Stomach (tissue), 4 donors: ENCODE data around the gene MYOCOS.

ENCODE experiments used
- CTCF ChIP-seq, 7 experiments: fragments of 450-650 bp in 4 of 7; fragments of 200-600 bp in 3 of 7; sonication (generic) in 3 of 7; IDR thresholded peaks; one replicate each; pipeline ENCODE4 v1.5.1; 2016 to 2019; ENCODE audit warnings: antibody characterized with exemption in 7 of 7, control low read depth in 2 of 7, mild to moderate bottlenecking in 1 of 7
- POLR2A ChIP-seq, 4 donors: fragments of 450-650 bp; IDR thresholded peaks; one replicate each; pipeline ENCODE4 v1.6.1; 2016; ENCODE audit warnings: antibody characterized with exemption in 4 of 4, control low read depth in 2 of 4, mild to moderate bottlenecking in 1 of 4, moderate library complexity in 1 of 4
- POLR2AphosphoS5 ChIP-seq, 3 donors: sonication (generic); formaldehyde crosslinking; IDR thresholded peaks; one replicate each; pipeline ENCODE4 v1.6.1; 2016; ENCODE audit warnings: antibody characterized with exemption in 3 of 3

- no peak for TF ChIP-seq POLR2AphosphoS5 (IDR thresholded peaks at IDR 0.05)
- no peak for TF ChIP-seq CTCF (IDR thresholded peaks at IDR 0.05)
- TF ChIP-seq POLR2A (IDR thresholded peaks at IDR 0.05) = no peak
Measured at GRCh38 chr1:171583591-171584201, 38.3 kb upstream of the MYOCOS start.
